Central memory CD8-positive, alpha-beta T cell (primary cell): Measurements from ENCODE around the gene TAF10.

Experiments used
- ATAC-seq: fragments of 150-1000 bp; cut with Tn5 transposase; replicated peaks from 2 replicates; pipeline ENCODE4 v1.10.0; 2022; ENCODE audit warnings: mild to moderate bottlenecking, moderate FRiP score, moderate number of reproducible peaks; ENCODE audit not compliant: poor library complexity, severe bottlenecking; ENCODE audit errors: extremely low read depth
- DNase-seq, 2 donors: peaks; one replicate each; pipeline ENCODE4 v3.0.0; 2021; ENCODE audit warnings: low spot score in 2 of 2
- H3K27ac Mint-ChIP-seq: one replicate; pipeline ENCODE4 v1.8.0; 2022; ENCODE audit warnings: low read depth, mild to moderate bottlenecking, moderate library complexity, mixed read lengths
- H3K27me3 Mint-ChIP-seq: one replicate; pipeline ENCODE4 v1.8.0; 2022; ENCODE audit warnings: mixed read lengths
- H3K36me3 Mint-ChIP-seq: one replicate; pipeline ENCODE4 v1.8.0; 2022; ENCODE audit warnings: mild to moderate bottlenecking, moderate library complexity, mixed read lengths; ENCODE audit not compliant: insufficient read depth
- H3K4me1 Mint-ChIP-seq: one replicate; pipeline ENCODE4 v1.8.0; 2022; ENCODE audit warnings: mixed read lengths
- H3K4me3 Mint-ChIP-seq: one replicate; pipeline ENCODE4 v1.8.0; 2022; ENCODE audit warnings: mild to moderate bottlenecking, moderate library complexity, mixed read lengths
- H3K9me3 Mint-ChIP-seq: one replicate; pipeline ENCODE4 v1.8.0; 2022; ENCODE audit warnings: mixed read lengths

The TAF10 gene

DNA sequence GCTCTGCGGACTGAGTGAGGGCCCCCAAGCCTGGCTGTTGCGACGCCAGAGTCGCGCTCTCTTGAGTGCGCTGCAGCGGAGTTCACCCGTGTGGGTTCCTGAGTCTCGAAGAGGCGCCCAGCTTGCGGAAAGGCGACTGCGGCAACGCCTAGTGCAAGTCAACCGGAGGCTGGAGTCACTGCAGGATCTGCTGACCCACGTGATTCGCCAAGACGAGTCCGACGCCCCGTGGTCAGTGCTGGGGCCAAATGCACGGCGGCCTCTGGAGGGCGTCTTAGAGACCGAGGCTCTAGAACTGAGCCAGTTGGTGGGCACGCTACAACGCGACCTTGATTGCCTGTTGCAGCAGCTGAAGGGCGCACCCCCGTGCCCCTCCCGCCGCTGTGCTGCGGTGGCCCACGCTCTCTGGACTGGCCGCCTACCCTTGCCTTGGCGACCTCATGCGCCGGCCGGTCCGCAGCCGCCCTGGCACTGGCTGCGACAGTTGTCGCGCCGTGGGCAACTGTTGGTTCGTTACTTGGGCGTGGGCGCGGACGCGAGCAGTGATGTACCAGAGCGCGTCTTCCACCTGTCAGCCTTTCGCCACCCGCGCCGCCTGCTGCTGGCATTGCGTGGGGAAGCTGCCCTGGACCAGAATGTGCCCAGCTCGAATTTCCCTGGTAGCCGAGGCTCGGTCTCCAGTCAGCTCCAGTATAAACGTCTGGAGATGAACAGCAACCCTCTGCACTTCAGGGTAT lies 41.2 kb downstream of the TAF10 start:
- H3K4me1 Mint-ChIP-seq, result peaks cover 5% of the 10 kb centered on the region
- no peak for ATAC-seq

DNA sequence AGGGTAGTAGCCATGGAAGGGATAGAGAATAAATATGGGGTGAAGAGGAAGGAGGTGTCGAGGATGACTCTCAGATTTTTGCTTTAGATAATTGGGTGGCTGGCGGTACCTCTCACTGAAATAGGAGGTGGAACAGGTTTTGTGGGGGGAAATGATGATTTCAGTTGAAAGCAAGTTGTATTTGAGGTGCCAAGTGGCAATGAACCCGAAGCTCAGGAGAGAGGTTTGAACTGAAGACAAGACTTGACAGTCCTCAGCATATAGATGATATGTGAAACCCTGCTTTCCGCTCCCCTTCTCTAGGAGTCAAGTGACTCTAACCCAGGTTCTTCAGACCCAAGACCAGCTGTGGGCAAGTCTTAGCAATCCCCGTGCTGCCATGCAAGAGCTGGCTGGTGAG lies 42.3 kb downstream of the TAF10 start:
- Mint-ChIP-seq H3K27me3 (no peaks in the 10 kb centered on the region), H3K9me3 (no peaks in the 10 kb centered on the region), H3K4me3 (no peak overlapping the region), H3K36me3 (peaks cover 7% of the 10 kb centered on the region), H3K27ac (no peak overlapping the region), H3K4me1 (peaks cover 5% of the 10 kb centered on the region)
- DNase-seq, result no peak
- ATAC-seq, result no peak

More for the DNA sequence above, 41.2 kb downstream of the TAF10 start:
- Mint-ChIP-seq H3K9me3 (no peaks in the 10 kb centered on the region), H3K27me3 (no peaks in the 10 kb centered on the region), H3K36me3 (peaks cover 9% of the 10 kb centered on the region), H3K27ac (no peak overlapping the region), H3K4me3 (no peak overlapping the region)
- no peak for DNase-seq

DNA sequence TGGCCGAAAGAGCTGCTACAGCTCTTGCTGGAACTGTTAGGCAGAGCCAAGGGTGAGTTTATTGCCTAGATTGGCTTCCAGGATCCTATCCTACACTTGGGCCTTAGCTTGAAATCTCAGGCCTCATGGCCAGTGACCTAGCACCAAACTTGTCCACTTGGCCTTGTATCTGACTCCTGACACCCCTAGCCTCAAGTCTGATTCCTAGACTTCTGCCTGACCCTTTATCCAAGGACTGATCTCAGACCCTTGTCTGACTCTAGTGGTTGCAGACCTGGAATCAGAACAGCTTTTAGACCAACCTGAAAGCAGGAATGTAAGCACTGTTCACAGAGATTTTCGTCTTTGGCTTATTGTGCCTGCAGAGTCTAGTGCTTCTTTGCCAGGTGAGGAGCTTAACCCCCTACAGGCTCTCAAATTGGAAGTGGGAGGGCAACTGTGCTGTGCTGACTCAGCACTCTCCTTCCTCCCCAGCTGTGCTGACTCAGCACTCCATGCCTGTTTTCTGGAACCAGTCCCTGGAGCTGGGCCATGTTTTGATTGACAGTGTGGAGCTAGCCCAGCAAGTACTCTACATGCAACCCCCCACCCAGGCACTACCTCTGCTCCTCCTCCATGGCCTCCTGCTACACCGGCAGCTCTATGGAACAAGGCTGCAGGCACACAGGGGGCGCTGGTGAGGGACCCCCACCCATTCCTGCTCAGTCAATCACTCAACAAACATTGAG lies 43.7 kb downstream of the TAF10 start:
- no peaks in the 10 kb centered on the region for H3K9me3 Mint-ChIP-seq
- no peak for DNase-seq
- H3K4me1 Mint-ChIP-seq, result peaks cover 5% of the 10 kb centered on the region
- no peak overlapping the region for H3K4me3 Mint-ChIP-seq
- no peaks in the 10 kb centered on the region for H3K27me3 Mint-ChIP-seq
- peak overlapping the region; percentile 59 for H3K27ac Mint-ChIP-seq
- no peak for ATAC-seq
- H3K36me3 Mint-ChIP-seq, result peaks cover 7% of the 10 kb centered on the region

DNA sequence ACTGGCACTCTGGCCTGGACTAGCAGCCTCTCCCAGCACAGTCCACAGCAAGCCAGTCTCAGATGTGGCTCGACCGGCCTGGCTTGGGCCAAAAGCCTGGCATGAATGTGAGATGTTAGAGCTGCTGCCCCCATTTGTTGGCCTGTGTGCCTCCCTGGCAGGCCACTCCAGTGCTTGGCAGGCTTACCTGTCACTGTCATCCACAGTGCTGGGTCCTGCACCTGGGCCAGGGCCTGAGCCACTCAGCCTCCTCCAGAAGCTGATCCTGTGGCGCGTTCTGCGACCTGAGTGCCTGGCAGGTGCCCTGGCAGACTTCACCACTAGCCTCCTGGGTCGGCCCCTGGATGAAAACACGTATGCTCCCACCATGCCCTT lies 44.7 kb downstream of the TAF10 start:
- Mint-ChIP-seq H3K9me3 (no peaks in the 10 kb centered on the region), H3K27me3 (no peaks in the 10 kb centered on the region), H3K4me3 (no peak overlapping the region), H3K36me3 (peaks cover 7% of the 10 kb centered on the region), H3K27ac (no peak overlapping the region), H3K4me1 (peaks cover 5% of the 10 kb centered on the region)
- ATAC-seq (no peak), DNase-seq (no peak)

DNA sequence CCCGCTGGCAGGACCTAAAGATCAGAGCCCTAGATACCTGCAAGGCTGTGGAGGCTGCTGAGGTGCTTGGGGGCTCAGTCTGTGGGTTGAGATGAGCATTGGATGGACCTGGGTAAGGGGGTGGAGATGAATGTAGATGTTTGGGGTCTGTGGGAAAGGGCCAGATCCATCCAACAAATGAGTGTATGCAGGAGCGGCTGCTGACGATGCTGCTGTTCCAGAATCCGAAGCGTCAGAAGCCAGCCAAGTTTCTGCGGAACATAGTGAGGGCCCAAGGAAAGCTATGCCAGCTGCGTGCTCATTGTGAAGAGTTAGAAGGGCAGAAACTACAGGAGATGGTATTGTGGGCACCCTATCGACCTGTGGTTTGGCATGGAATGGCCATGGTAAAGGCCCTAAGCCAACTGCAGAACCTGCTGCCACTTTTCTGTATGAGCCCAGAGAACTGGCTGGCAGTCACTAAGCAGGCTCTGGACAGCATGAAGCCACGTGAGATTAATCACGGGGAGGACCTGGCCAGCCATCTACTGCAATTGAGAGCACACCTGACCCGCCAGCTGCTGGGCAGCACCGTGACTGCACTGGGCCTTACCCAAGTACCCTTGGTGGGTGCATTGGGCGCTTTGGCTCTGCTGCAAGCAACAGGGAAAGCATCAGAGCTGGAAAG lies 45.2 kb downstream of the TAF10 start:
- no peak for DNase-seq

DNA sequence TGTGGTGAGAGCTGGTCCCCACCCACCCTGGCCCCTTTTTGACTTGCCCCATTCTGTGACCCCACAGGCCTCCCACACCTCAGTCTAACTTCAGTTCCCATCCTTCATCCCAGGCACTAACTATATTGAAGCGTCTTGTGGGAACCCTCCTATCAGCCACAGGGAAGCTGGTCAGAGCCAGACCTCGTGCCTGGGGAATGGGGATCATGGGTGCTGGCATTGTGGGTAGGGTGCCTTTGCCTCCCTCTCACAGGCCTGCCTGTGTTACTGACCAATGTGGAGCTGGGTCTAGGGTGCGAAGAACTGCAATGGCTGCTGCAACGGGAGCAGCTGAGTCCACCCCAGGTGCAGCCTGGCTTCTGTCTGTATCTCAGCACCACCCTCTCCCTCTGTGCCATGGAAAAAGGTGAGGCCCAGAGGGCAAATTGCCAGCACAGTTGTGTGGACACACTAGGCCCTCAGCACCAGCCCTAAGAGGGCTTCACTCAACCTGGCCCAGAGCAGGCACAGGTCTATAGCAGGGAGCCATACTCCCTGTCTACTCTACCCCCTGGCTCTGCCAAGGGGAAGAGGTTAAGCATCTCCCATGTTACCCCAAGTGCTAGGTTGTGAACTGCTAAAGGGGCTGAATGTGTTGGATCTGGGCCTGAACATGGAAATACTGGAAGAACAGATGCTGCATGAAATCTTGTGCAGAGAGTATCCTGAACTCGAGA lies 45.9 kb downstream of the TAF10 start:
- Mint-ChIP-seq H3K9me3 (no peaks in the 10 kb centered on the region), H3K27ac (no peak overlapping the region), H3K4me3 (no peak overlapping the region), H3K36me3 (peaks cover 8% of the 10 kb centered on the region), H3K27me3 (no peaks in the 10 kb centered on the region), H3K4me1 (peaks cover 5% of the 10 kb centered on the region)
- no peak for DNase-seq
- ATAC-seq, result no peak

More for the DNA sequence above, 45.2 kb downstream of the TAF10 start:
- no peaks in the 10 kb centered on the region for H3K9me3 Mint-ChIP-seq
- no peak overlapping the region for H3K4me3 Mint-ChIP-seq
- no peak for ATAC-seq
- H3K36me3 Mint-ChIP-seq, result peaks cover 7% of the 10 kb centered on the region
- no peak overlapping the region for H3K27ac Mint-ChIP-seq
- no peaks in the 10 kb centered on the region for H3K27me3 Mint-ChIP-seq
- H3K4me1 Mint-ChIP-seq, result peaks cover 5% of the 10 kb centered on the region

DNA sequence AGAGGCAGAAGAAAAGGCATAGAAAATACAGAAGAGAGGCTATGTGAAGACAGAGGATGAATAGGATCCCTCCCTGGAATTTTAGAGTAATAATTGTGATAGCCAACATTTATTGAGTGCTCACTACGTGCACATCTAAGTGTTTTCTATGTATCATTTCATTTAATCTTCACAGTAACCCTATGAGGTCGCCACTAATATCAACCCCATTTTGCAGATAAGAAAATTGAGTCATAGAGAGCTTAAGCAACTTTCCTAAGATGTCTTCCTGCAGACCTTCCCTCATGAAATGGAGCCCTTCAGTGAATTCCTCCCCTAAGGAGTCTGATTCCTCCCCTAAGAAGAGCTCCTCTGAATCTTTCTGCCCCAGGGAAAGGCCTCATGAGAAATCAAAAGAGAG lies 46.7 kb downstream of the TAF10 start:
- peaks cover 8% of the 10 kb centered on the region for H3K36me3 Mint-ChIP-seq
- H3K4me3 Mint-ChIP-seq, result no peak overlapping the region
- H3K9me3 Mint-ChIP-seq, result no peaks in the 10 kb centered on the region
- H3K27ac Mint-ChIP-seq, result no peak overlapping the region
- DNase-seq, result no peak
- no peak for ATAC-seq
- no peaks in the 10 kb centered on the region for H3K27me3 Mint-ChIP-seq
- peaks cover 5% of the 10 kb centered on the region for H3K4me1 Mint-ChIP-seq

DNA sequence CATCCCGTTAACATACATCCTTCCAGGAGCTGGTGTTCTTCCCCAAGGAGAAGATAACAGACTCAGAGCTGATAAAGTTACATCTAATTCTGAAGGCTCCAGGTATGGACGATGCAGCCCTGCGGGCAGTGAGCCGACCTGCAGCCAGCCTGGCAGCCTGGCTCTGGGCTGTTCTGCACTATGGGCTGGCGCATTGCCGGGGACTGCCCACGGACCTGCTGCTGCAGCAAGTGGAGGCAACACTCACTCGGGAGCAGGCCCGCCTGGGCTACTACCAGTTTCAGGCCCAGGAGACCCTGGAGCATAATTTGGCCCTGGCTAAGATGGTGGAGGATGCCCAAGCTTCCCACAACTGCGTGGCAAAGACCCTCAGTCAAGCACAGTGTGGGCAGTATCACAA lies 48.3 kb downstream of the TAF10 start:
- Mint-ChIP-seq H3K27me3 (no peaks in the 10 kb centered on the region), H3K27ac (no peak overlapping the region), H3K4me3 (no peak overlapping the region), H3K36me3 (peaks cover 9% of the 10 kb centered on the region), H3K9me3 (no peaks in the 10 kb centered on the region), H3K4me1 (no peaks in the 10 kb centered on the region)
- no peak for ATAC-seq
- DNase-seq, result no peak

DNA sequence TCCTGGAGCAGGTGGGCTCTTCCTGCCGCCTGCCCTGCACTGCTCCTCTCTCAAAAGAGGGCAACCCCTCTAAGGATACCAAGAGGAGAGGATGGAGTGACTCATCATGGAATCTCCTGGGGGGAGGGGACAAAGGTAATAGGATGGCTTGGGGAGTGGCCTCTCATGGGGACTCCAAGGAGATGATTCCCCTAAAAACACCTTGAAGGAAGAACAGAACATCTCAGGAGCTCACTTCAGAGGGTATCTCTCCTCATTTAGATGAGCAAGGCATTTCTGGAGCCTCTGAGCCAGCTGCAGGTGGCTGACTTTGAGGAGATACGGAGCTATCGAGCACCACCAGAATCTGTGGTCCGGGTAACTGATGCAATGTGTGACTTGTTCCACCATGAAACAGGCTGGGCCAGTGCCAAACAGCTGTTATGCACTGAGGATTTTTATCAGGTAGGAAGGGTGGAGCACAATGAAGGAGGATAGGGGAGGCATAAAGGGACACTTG lies 48.8 kb downstream of the TAF10 start:
- peaks cover 10% of the 10 kb centered on the region for H3K36me3 Mint-ChIP-seq
- H3K9me3 Mint-ChIP-seq, result no peaks in the 10 kb centered on the region
- no peak for DNase-seq
- no peaks in the 10 kb centered on the region for H3K27me3 Mint-ChIP-seq
- no peaks in the 10 kb centered on the region for H3K4me1 Mint-ChIP-seq
- H3K4me3 Mint-ChIP-seq, result no peak overlapping the region
- H3K27ac Mint-ChIP-seq, result no peak overlapping the region
- ATAC-seq, result no peak

DNA sequence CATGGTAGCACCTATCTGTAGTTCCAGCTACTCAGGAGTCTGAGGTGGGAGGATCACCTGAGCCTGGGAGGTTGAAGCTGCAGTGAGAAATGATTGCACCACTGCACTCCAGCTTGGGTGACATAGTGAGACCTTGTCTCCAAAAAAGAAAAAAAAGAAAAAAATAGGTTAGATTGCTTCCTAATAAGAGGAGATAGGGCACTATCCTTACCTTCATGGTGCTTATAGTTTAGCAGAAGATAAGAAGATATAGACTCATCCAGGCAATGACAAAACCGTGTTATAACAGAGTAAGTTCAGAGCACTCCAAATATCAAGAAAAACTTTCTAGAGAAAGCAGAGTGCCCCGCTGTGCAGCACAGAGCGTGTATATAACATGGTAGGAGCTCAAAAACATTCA lies 50.7 kb downstream of the TAF10 start:
- Mint-ChIP-seq H3K27me3 (no peaks in the 10 kb centered on the region), H3K9me3 (no peaks in the 10 kb centered on the region), H3K36me3 (peaks cover 7% of the 10 kb centered on the region), H3K4me1 (no peaks in the 10 kb centered on the region), H3K27ac (no peak overlapping the region), H3K4me3 (no peak overlapping the region)
- no peak for DNase-seq
- no peak for ATAC-seq
